LNCaP clone FGC (cell line): ENCODE data around the gene RBSN.

Source experiments
- DNase-seq: peaks from one replicate; pipeline ENCODE4 v3.0.0-alpha.2; 2011; ENCODE audit warnings: low read depth
- H3K4me3 ChIP-seq: 2 replicates; pipeline ENCODE4 v1.5.1; 2011; ENCODE audit warnings: mild to moderate bottlenecking, low read depth, low read length, control low read depth
- CTCF ChIP-seq: IDR thresholded peaks from 2 replicates; pipeline ENCODE4 v1.5.1; 2012; ENCODE audit warnings: mild to moderate bottlenecking; ENCODE audit not compliant: control insufficient read depth, insufficient read depth; ENCODE audit errors: extremely low read depth

RBSN gene

GRCh38 chr3:15099364-15100098 lies 583 bp upstream of the RBSN start:
- no peak for TF ChIP-seq CTCF
- H3K4me3 ChIP-seq, result peak overlapping the region; percentile 99
- DNase-seq, result no peak

GRCh38 chr3:15097891-15098290 lies 1.1 kb downstream of the RBSN start:
- no peak for DNase-seq
- peak overlapping the region; percentile 99 for H3K4me3 ChIP-seq
- no peak for TF ChIP-seq CTCF

- TF ChIP-seq CTCF, result no peak
- no peak overlapping the region for H3K4me3 ChIP-seq
Observed at GRCh38 chr3:15096046-15096445, 2.9 kb downstream of the RBSN start.

GRCh38 chr3:15094187-15094875 lies 4.6 kb downstream of the RBSN start:
- H3K4me3 ChIP-seq, result no peak overlapping the region
- no peak for DNase-seq
- TF ChIP-seq CTCF, result no peak

More at GRCh38 chr3:15096046-15096445, 2.9 kb downstream of the RBSN start:
- no peak for DNase-seq

- TF ChIP-seq CTCF, result no peak
- no peak overlapping the region for H3K4me3 ChIP-seq
- no peak for DNase-seq
Observed at GRCh38 chr3:15092686-15093085, 6.3 kb downstream of the RBSN start.

- no peak for DNase-seq
- no peak for TF ChIP-seq CTCF
- no peak overlapping the region for H3K4me3 ChIP-seq
Observed at GRCh38 chr3:15091575-15091974, 7.4 kb downstream of the RBSN start.
